CD14-positive monocyte (primary cell): ENCODE data around the gene MLLT3. TPM values are rescaled to one million over a fixed set of nuclear protein-coding genes. Genes with fewer than 3 reads are reported as not detected.

Experiments used
- DNase-seq, 3 donors: peaks; one replicate each; pipeline ENCODE4 v3.0.0-alpha.2; 2011 to 2022
- H2AFZ ChIP-seq: 2 replicates; pipeline ENCODE4 v1.6.0; 2012; ENCODE audit warnings: mild to moderate bottlenecking, low read depth, low read length, inconsistent platforms; ENCODE audit not compliant: insufficient read depth, poor library complexity, severe bottlenecking
- H3K27ac ChIP-seq, 2 donors: 1 replicate in 1 of 2; 2 replicates in 1 of 2; pipeline ENCODE4 v1.5.1; 2012 to 2013; ENCODE audit warnings: low read length in 2 of 2, control low read depth in 1 of 2, inconsistent platforms in 1 of 2, low read depth in 1 of 2, mild to moderate bottlenecking in 1 of 2
- H3K27me3 ChIP-seq, 2 donors: one replicate each; pipeline versions ENCODE4 v1.6.0 to v1.6.1; 2011 to 2013; ENCODE audit warnings: low read length in 2 of 2; ENCODE audit not compliant: control insufficient read depth in 2 of 2, insufficient read depth in 2 of 2
- H3K36me3 ChIP-seq, 2 donors: replicated peaks in 1 of 2; 1 replicate in 1 of 2; 2 replicates in 1 of 2; pipeline versions ENCODE4 v1.5.1 to v1.6.1; 2012 to 2013; ENCODE audit warnings: low read length in 2 of 2, control low read depth in 1 of 2, inconsistent platforms in 1 of 2, mild to moderate bottlenecking in 1 of 2; ENCODE audit not compliant: insufficient read depth in 2 of 2, control insufficient read depth in 1 of 2
- H3K4me1 ChIP-seq, 2 donors: 1 replicate in 1 of 2; 2 replicates in 1 of 2; pipeline versions ENCODE4 v1.5.1 to v1.6.1; 2012 to 2013; ENCODE audit warnings: low read length in 2 of 2, control low read depth in 1 of 2, inconsistent platforms in 1 of 2, mild to moderate bottlenecking in 1 of 2, moderate library complexity in 1 of 2; ENCODE audit not compliant: insufficient read depth in 2 of 2, control insufficient read depth in 1 of 2
- H3K4me2 ChIP-seq: replicated peaks from 2 replicates; pipeline ENCODE3; 2012; ENCODE audit warnings: low read length, moderate library complexity, mild to moderate bottlenecking; ENCODE audit not compliant: poor library complexity, severe bottlenecking; ENCODE audit errors: extremely low read depth
- H3K4me3 ChIP-seq, 3 experiments: fragments of 200-600 bp in 1 of 3; sonication (generic) in 1 of 3; replicated peaks in 1 of 3; 1 replicate in 2 of 3; 2 replicates in 1 of 3; pipeline ENCODE4 v1.5.1; 2011 to 2013; ENCODE audit warnings: low read length in 3 of 3, mild to moderate bottlenecking in 3 of 3, control low read depth in 2 of 3, low read depth in 2 of 3, inconsistent platforms in 1 of 3, moderate library complexity in 1 of 3
- H3K79me2 ChIP-seq: 2 replicates; pipeline ENCODE4 v1.6.0; 2012; ENCODE audit warnings: mild to moderate bottlenecking, control low read depth, inconsistent platforms, low read length, moderate library complexity; ENCODE audit not compliant: insufficient read depth
- H3K9ac ChIP-seq: 2 replicates; pipeline ENCODE4 v1.6.0; 2017; ENCODE audit warnings: low read length, mild to moderate bottlenecking; ENCODE audit not compliant: insufficient read depth, poor library complexity, severe bottlenecking
- H3K9me3 ChIP-seq, 2 donors: replicated peaks in 1 of 2; 1 replicate in 1 of 2; 2 replicates in 1 of 2; pipeline versions ENCODE4 v1.5.1 to v1.6.1; 2012 to 2013; ENCODE audit warnings: low read length in 2 of 2, control low read depth in 1 of 2; ENCODE audit not compliant: control insufficient read depth in 1 of 2, insufficient read depth in 1 of 2
- H4K20me1 ChIP-seq: 2 replicates; pipeline ENCODE4 v1.6.0; 2012; ENCODE audit warnings: mild to moderate bottlenecking, low read length, control low read depth, moderate library complexity; ENCODE audit not compliant: insufficient read depth
- H3K27ac Mint-ChIP-seq, 7 donors: one replicate each; pipeline ENCODE4 v1.8.0; 2020; ENCODE audit warnings: mild to moderate bottlenecking in 7 of 7, mixed read lengths in 7 of 7, moderate library complexity in 6 of 7, inconsistent platforms in 2 of 7
- H3K27me3 Mint-ChIP-seq, 3 donors: one replicate each; pipeline ENCODE4 v1.8.0; 2021 to 2022; ENCODE audit warnings: low read depth in 3 of 3, mild to moderate bottlenecking in 3 of 3, mixed read lengths in 3 of 3, moderate library complexity in 3 of 3, inconsistent platforms in 1 of 3
- H3K36me3 Mint-ChIP-seq, 2 donors: one replicate each; pipeline ENCODE4 v1.8.0; 2020; ENCODE audit warnings: mixed read lengths in 2 of 2, inconsistent platforms in 1 of 2, mild to moderate bottlenecking in 1 of 2
- H3K4me1 Mint-ChIP-seq: one replicate; pipeline ENCODE4 v1.8.0; 2020; ENCODE audit warnings: mild to moderate bottlenecking, mixed read lengths
- H3K4me3 Mint-ChIP-seq, 2 donors: one replicate each; pipeline ENCODE4 v1.8.0; 2020; ENCODE audit warnings: mild to moderate bottlenecking in 2 of 2, mixed read lengths in 2 of 2, moderate library complexity in 1 of 2
- H3K9me3 Mint-ChIP-seq, 7 donors: one replicate each; pipeline ENCODE4 v1.8.0; 2020 to 2022; ENCODE audit warnings: mixed read lengths in 7 of 7, mild to moderate bottlenecking in 6 of 7, moderate library complexity in 6 of 7, inconsistent platforms in 2 of 7
- CTCF ChIP-seq: fragments of 200-600 bp; IDR thresholded peaks from one replicate; pipeline ENCODE4 v1.8.0; 2022; ENCODE audit warnings: antibody characterized with exemption, mild to moderate bottlenecking
- WGBS: methylation state at CpG from one replicate; pipeline ENCODE4 v1.1.5; 2013; ENCODE audit warnings: missing lambda C conversion rate; ENCODE audit not compliant: insufficient coverage; 5-methylcytosine and 5-hydroxymethylcytosine counted together
- intact Hi-C, 2 donors: fragments of 100-400 bp; cut with micrococcal nuclease; formaldehyde crosslinking; loops; one replicate each; pipeline versions ENCODE4 v1.15.0 to v1.15.1; 2023
- polyA plus RNA-seq, 3 donors: library from polyadenylated mRNA; depleted of rRNA in 1 of 3; unstranded in 2 of 3; stranded (reverse) in 1 of 3; fragments of 300-500 nt in 2 of 3; fragments of >200 nt in 1 of 3; fragmentation: Illumina TruSeq in 2 of 3; gene quantifications; 1 replicate in 2 of 3; 2 replicates in 1 of 3; pipeline ENCODE4 v1.2.3, GENCODE V29; 2012 to 2021

MLLT3 gene
- polyA plus RNA-seq, 3 donors: 0.81 to 2.3 (median 1.5) TPM

- H3K9me3 Mint-ChIP-seq: peaks cover 0 to 4% (median 0%) of the 10 kb centered on the region in 7 donors
- H3K9me3 ChIP-seq: no peaks in the 10 kb centered on the region
- no peaks in the 10 kb centered on the region for H3K4me1 ChIP-seq
- no peak for TF ChIP-seq CTCF
- no peak overlapping the region for H3K27ac ChIP-seq
- H3K27me3 Mint-ChIP-seq: peaks cover 0 to 4% (median 2%) of the 10 kb centered on the region in 3 donors
- H3K4me3 ChIP-seq: no peak overlapping the region
- DNase-seq: no peak
- no peaks in the 10 kb centered on the region for H3K27me3 ChIP-seq
- WGBS: no CpG with 5 or more reads among the region's 1 CpG
- intact Hi-C loops: no loop called here
- H4K20me1 ChIP-seq: no peaks in the 10 kb centered on the region
- no peaks in the 10 kb centered on the region for H3K36me3 Mint-ChIP-seq
- no peak overlapping the region for H3K4me2 ChIP-seq
- no peak overlapping the region for H3K4me3 Mint-ChIP-seq
- H3K9ac ChIP-seq: no peak overlapping the region
- H3K27ac Mint-ChIP-seq: peak overlapping the region in 1 of 7 donors; percentile 54
- H3K79me2 ChIP-seq: no peaks in the 10 kb centered on the region
- H3K4me1 Mint-ChIP-seq: no peaks in the 10 kb centered on the region
- no peak overlapping the region for H2AFZ ChIP-seq
- H3K36me3 ChIP-seq: no peaks in the 10 kb centered on the region
These were observed 19.7 kb upstream of the MLLT3 start for GRCh38 chr9:20642045-20642444.

- no peaks in the 10 kb centered on the region for H3K9me3 ChIP-seq
- Mint-ChIP-seq H3K27me3 (peaks cover 0 to 4% (median 2%) of the 10 kb centered on the region in 3 donors), H3K27ac (peak overlapping the region in 1 of 7 donors; percentile 27), H3K4me3 (no peak overlapping the region), H3K9me3 (peaks cover 0 to 4% (median 0%) of the 10 kb centered on the region in 7 donors), H3K4me1 (no peaks in the 10 kb centered on the region), H3K36me3 (no peaks in the 10 kb centered on the region)
- H3K4me1 ChIP-seq: no peaks in the 10 kb centered on the region
- H3K27me3 ChIP-seq: no peaks in the 10 kb centered on the region
- intact Hi-C loops: no loop called here
- no peak for TF ChIP-seq CTCF
- no peak overlapping the region for H3K27ac ChIP-seq
- H3K9ac ChIP-seq: no peak overlapping the region
- H3K4me2 ChIP-seq: no peak overlapping the region
- no peaks in the 10 kb centered on the region for H3K36me3 ChIP-seq
- no peaks in the 10 kb centered on the region for H3K79me2 ChIP-seq
- DNase-seq: no peak
- WGBS: 72% methylated on average over 5 of the region's 7 CpGs
- no peaks in the 10 kb centered on the region for H4K20me1 ChIP-seq
- H3K4me3 ChIP-seq: no peak overlapping the region
- H2AFZ ChIP-seq: no peak overlapping the region
These were observed 18.3 kb upstream of the MLLT3 start for GRCh38 chr9:20640331-20641187.
